Muscle layer of colon (tissue), 2 donors: ENCODE results near the gene PEX13.
"Not testable (repeated sequence)": the region's sequence is repeated elsewhere in the genome, so short reads cannot be mapped to it uniquely, and the experiment has no call there.

Experiments used
- H3K27ac ChIP-seq: one replicate; pipeline ENCODE4 v1.7.0; 2013; ENCODE audit warnings: low read depth, mild to moderate bottlenecking, low read length, moderate library complexity
- H3K27me3 ChIP-seq, 2 donors: one replicate each; pipeline ENCODE4 v1.7.0; 2013; ENCODE audit warnings: low read length in 2 of 2, mild to moderate bottlenecking in 2 of 2; ENCODE audit not compliant: insufficient read depth in 2 of 2, control insufficient read depth in 1 of 2
- H3K36me3 ChIP-seq: one replicate; pipeline ENCODE4 v1.7.0; 2013; ENCODE audit warnings: mild to moderate bottlenecking, low read length; ENCODE audit not compliant: insufficient read depth
- H3K4me1 ChIP-seq: one replicate; pipeline ENCODE4 v1.7.0; 2013; ENCODE audit warnings: mild to moderate bottlenecking, low read length; ENCODE audit not compliant: insufficient read depth
- H3K4me3 ChIP-seq, 2 donors: one replicate each; pipeline ENCODE4 v1.7.0; 2013; ENCODE audit warnings: low read length in 2 of 2, low read depth in 1 of 2, mild to moderate bottlenecking in 1 of 2, moderate library complexity in 1 of 2
- H3K9ac ChIP-seq: one replicate; pipeline ENCODE4 v1.7.0; 2013; ENCODE audit warnings: low read length
- H3K9me3 ChIP-seq: one replicate; pipeline ENCODE4 v1.7.0; 2013; ENCODE audit warnings: mild to moderate bottlenecking, low read length
- donor health status: abdominal sarcoma.
- donor health status: Adenocarcinoma of cecum.

Gene PEX13

GRCh38 chr2:60984720-60985119 lies 32.8 kb upstream of the PEX13 start:
- Histone ChIP-seq H3K9me3 (no peaks in the 10 kb centered on the region), H3K4me1 (no peaks in the 10 kb centered on the region), H3K4me3 (no peak overlapping the region), H3K27me3 (no peaks in the 10 kb centered on the region), H3K27ac (no peak overlapping the region), H3K36me3 (no peaks in the 10 kb centered on the region), H3K9ac (no peak overlapping the region)

GRCh38 chr2:60987041-60987440 lies 30.5 kb upstream of the PEX13 start:
- Histone ChIP-seq H3K36me3 (no peaks in the 10 kb centered on the region), H3K4me1 (no peaks in the 10 kb centered on the region), H3K27ac (no peak overlapping the region)

GRCh38 chr2:60987656-60988055 lies 29.9 kb upstream of the PEX13 start:
- not testable (repeated sequence) for H3K36me3 ChIP-seq, H3K9me3 ChIP-seq, H3K27ac ChIP-seq, H3K27me3 ChIP-seq, H3K4me3 ChIP-seq, H3K4me1 ChIP-seq, H3K9ac ChIP-seq

More at GRCh38 chr2:60987041-60987440, 30.5 kb upstream of the PEX13 start:
- no peak overlapping the region for H3K9ac ChIP-seq
- no peaks in the 10 kb centered on the region for H3K27me3 ChIP-seq
- H3K9me3 ChIP-seq: no peaks in the 10 kb centered on the region
- no peak overlapping the region for H3K4me3 ChIP-seq

- no peak overlapping the region for H3K27ac ChIP-seq
- no peak overlapping the region for H3K4me3 ChIP-seq
- no peaks in the 10 kb centered on the region for H3K36me3 ChIP-seq
Measured at GRCh38 chr2:60989259-60989658, 28.3 kb upstream of the PEX13 start.

GRCh38 chr2:60991644-60992043 lies 25.9 kb upstream of the PEX13 start:
- Histone ChIP-seq H3K9me3 (no peaks in the 10 kb centered on the region), H3K36me3 (no peaks in the 10 kb centered on the region), H3K4me1 (no peaks in the 10 kb centered on the region), H3K27me3 (no peaks in the 10 kb centered on the region), H3K9ac (no peak overlapping the region), H3K4me3 (no peak overlapping the region), H3K27ac (no peak overlapping the region)

More at GRCh38 chr2:60989259-60989658, 28.3 kb upstream of the PEX13 start:
- Histone ChIP-seq H3K9ac (no peak overlapping the region), H3K4me1 (no peaks in the 10 kb centered on the region), H3K9me3 (no peaks in the 10 kb centered on the region), H3K27me3 (no peaks in the 10 kb centered on the region)

GRCh38 chr2:60992985-60993392 lies 24.5 kb upstream of the PEX13 start:
- Histone ChIP-seq H3K4me1 (no peaks in the 10 kb centered on the region), H3K4me3 (no peak overlapping the region), H3K9me3 (no peaks in the 10 kb centered on the region), H3K36me3 (no peaks in the 10 kb centered on the region), H3K27ac (no peak overlapping the region), H3K9ac (no peak overlapping the region), H3K27me3 (no peaks in the 10 kb centered on the region)

GRCh38 chr2:60994131-60994530 lies 23.4 kb upstream of the PEX13 start:
- Histone ChIP-seq H3K9ac (no peak overlapping the region), H3K4me1 (no peaks in the 10 kb centered on the region), H3K4me3 (no peak overlapping the region), H3K36me3 (no peaks in the 10 kb centered on the region), H3K9me3 (no peaks in the 10 kb centered on the region), H3K27me3 (no peaks in the 10 kb centered on the region), H3K27ac (no peak overlapping the region)

- H3K9me3 ChIP-seq: no peaks in the 10 kb centered on the region
- H3K27ac ChIP-seq: no peak overlapping the region
Measured at GRCh38 chr2:60998628-60999545, 18.6 kb upstream of the PEX13 start.

GRCh38 chr2:61005736-61006135 lies 11.8 kb upstream of the PEX13 start:
- Histone ChIP-seq H3K27me3 (no peaks in the 10 kb centered on the region), H3K9me3 (no peaks in the 10 kb centered on the region), H3K4me1 (no peaks in the 10 kb centered on the region), H3K36me3 (no peaks in the 10 kb centered on the region), H3K4me3 (no peak overlapping the region), H3K27ac (no peak overlapping the region), H3K9ac (no peak overlapping the region)

More at GRCh38 chr2:60998628-60999545, 18.6 kb upstream of the PEX13 start:
- Histone ChIP-seq H3K9ac (no peak overlapping the region), H3K36me3 (no peaks in the 10 kb centered on the region), H3K27me3 (no peaks in the 10 kb centered on the region), H3K4me3 (no peak overlapping the region), H3K4me1 (no peaks in the 10 kb centered on the region)

GRCh38 chr2:61006486-61007105 lies 10.9 kb upstream of the PEX13 start:
- Histone ChIP-seq H3K36me3 (no peaks in the 10 kb centered on the region), H3K27me3 (no peaks in the 10 kb centered on the region), H3K9ac (no peak overlapping the region), H3K27ac (no peak overlapping the region), H3K4me3 (no peak overlapping the region), H3K4me1 (no peaks in the 10 kb centered on the region), H3K9me3 (no peaks in the 10 kb centered on the region)

GRCh38 chr2:61009355-61009754 lies 8.2 kb upstream of the PEX13 start:
- no peaks in the 10 kb centered on the region for H3K4me1 ChIP-seq
- no peaks in the 10 kb centered on the region for H3K36me3 ChIP-seq
- no peaks in the 10 kb centered on the region for H3K9me3 ChIP-seq
- H3K27me3 ChIP-seq: no peaks in the 10 kb centered on the region
- no peak overlapping the region for H3K27ac ChIP-seq
- H3K4me3 ChIP-seq: no peak overlapping the region
- no peak overlapping the region for H3K9ac ChIP-seq
